MM.1S (cell line): ENCODE data around the gene E2F2.

ENCODE experiments used
- EZH2phosphoT487 ChIP-seq: fragments of 300-600 bp; sonication (generic); IDR thresholded peaks from 2 replicates; pipeline ENCODE4 v1.6.1; 2018; ENCODE audit warnings: antibody characterized with exemption, low read length
- TF ChIP-seq, protein P1 (sequence below): fragments of 300-600 bp; sonication (generic); IDR thresholded peaks from 2 replicates; pipeline ENCODE4 v1.5.1; 2016; ENCODE audit warnings: antibody characterized with exemption, low read length, mixed read lengths

DNA sequence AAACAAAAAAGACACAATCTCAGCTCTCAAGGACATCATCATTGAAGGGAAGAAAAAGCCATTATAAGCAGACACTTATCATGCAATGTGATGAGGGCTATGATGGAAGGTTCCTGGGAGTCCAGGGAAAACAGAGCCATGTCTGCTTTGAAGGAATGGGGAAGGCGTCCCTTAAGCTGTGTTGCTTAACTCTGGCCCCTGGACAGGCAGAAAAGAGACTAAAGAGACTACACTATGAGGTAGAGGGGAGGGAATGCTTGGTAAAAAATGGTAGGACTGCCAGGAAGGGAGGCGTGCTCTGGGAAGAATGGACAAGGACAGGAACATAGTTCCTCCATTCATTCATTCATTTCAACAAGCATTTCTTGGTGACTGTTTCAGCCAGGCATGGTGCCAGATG is 68.3 kb downstream of the E2F2 start:
- TF ChIP-seq, protein P1, sequence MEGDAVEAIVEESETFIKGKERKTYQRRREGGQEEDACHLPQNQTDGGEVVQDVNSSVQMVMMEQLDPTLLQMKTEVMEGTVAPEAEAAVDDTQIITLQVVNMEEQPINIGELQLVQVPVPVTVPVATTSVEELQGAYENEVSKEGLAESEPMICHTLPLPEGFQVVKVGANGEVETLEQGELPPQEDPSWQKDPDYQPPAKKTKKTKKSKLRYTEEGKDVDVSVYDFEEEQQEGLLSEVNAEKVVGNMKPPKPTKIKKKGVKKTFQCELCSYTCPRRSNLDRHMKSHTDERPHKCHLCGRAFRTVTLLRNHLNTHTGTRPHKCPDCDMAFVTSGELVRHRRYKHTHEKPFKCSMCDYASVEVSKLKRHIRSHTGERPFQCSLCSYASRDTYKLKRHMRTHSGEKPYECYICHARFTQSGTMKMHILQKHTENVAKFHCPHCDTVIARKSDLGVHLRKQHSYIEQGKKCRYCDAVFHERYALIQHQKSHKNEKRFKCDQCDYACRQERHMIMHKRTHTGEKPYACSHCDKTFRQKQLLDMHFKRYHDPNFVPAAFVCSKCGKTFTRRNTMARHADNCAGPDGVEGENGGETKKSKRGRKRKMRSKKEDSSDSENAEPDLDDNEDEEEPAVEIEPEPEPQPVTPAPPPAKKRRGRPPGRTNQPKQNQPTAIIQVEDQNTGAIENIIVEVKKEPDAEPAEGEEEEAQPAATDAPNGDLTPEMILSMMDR, result no peak
- TF ChIP-seq EZH2phosphoT487, result no peak
